NT2/D1 (cell line): ENCODE measurements around the gene UCMA.

Experiments
- SUZ12 ChIP-seq: IDR thresholded peaks from 2 replicates; pipeline ENCODE4 v1.6.1; 2011; ENCODE audit not compliant: insufficient read length, insufficient read depth; ENCODE audit errors: extremely low read depth
- YY1 ChIP-seq: IDR thresholded peaks from 2 replicates; pipeline ENCODE4 v1.6.1; 2011; ENCODE audit not compliant: insufficient read length, insufficient read depth
- ZNF274 ChIP-seq: IDR thresholded peaks from 2 replicates; pipeline ENCODE4 v1.6.1; 2011; ENCODE audit warnings: mild to moderate bottlenecking, low read depth, low read length

- TF ChIP-seq SUZ12 (no peak), YY1 (no peak), ZNF274 (no peak)
These were observed 33.0 kb downstream of the UCMA start for GRCh38 chr10:13201132-13201531.
